Cardiac septum (tissue), 1 donor: ENCODE measurements around the gene RAB12. TPM values are rescaled to one million over a fixed set of nuclear protein-coding genes. Genes with fewer than 3 reads are reported as not detected.

Source experiments
- DNase-seq: peaks from one replicate; pipeline ENCODE4 v3.0.0-alpha.2; 2020; ENCODE audit warnings: low spot score
- intact Hi-C: fragments of 100-400 bp; cut with DNase I; formaldehyde crosslinking; loops from one replicate; pipeline ENCODE4 v1.14.0; 2022
- total RNA-seq: library from RNA; stranded (reverse); fragmentation: NEBNext Ultra II Directional; extraction: Animal tissue kit (Norgen Biotek cat#: 25700); gene quantifications from one replicate; pipeline ENCODE4 v1.2.1, GENCODE V29; 2021
- donor health status: DM: no; HTN: no; CAD: no.

Gene RAB12
- total RNA-seq, 1 donor from 2014 or later: 86.8 TPM

DNA sequence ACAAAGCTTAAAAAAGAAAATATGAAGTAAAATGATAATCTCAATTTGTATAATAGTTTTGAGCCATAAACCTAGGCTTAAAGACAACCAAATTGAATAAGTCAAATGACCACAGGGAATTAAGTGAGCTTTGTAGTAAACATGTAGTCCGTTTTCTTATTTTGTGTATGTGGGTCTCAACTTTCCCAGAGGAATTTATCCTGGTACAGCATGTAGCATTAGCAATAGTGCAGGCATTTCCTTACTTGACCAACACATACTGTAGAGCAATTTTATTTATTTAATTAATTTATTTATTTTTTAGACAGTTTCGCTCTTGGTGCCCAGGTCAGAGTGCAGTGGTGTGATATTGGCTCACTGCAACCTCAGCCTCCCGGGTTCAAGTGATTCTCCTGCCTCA, 58.6 kb downstream of the RAB12 start:
- intact Hi-C loops: no loop called here
- DNase-seq: no peak

DNA sequence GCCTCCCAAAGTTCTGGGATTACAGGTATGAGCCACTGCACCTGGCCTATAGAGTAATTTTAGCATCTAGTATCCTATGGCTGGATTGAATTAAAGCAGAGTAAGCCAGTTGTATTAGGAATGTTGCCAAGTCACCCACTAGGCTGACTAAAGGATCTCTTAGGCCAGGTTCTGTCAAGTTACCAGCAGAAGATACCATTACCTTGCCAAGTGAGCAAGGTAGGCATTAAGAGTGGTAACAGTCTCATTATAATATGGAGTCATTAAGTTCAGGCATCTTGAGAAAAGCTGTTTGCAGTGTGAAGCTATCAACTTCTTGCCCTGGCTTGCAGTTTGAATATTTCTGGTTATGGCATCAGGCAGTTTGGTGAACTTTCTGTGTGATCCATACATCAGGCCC, 59.1 kb downstream of the RAB12 start:
- intact Hi-C loops: no loop called here
- DNase-seq: no peak

DNA sequence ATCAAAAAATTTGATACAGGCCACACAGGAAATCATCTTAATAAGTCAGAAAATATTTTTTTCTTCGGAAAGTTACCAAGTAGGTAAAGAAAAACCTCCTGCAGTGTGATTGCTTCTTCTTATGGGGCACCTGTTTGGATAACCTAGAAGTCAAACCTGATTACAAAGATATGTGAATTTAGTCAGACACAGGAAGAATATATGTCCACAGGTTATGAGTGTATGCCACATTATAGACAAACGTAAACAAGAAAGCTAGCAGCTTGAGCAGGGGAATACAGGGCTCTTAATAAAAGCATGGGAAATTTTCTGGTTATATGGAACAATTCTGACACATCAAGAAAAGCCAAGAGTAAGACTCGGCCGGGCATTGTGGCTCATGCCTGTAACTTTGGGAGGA, 60.3 kb downstream of the RAB12 start:
- DNase-seq: no peak
- intact Hi-C loops: no loop called here

DNA sequence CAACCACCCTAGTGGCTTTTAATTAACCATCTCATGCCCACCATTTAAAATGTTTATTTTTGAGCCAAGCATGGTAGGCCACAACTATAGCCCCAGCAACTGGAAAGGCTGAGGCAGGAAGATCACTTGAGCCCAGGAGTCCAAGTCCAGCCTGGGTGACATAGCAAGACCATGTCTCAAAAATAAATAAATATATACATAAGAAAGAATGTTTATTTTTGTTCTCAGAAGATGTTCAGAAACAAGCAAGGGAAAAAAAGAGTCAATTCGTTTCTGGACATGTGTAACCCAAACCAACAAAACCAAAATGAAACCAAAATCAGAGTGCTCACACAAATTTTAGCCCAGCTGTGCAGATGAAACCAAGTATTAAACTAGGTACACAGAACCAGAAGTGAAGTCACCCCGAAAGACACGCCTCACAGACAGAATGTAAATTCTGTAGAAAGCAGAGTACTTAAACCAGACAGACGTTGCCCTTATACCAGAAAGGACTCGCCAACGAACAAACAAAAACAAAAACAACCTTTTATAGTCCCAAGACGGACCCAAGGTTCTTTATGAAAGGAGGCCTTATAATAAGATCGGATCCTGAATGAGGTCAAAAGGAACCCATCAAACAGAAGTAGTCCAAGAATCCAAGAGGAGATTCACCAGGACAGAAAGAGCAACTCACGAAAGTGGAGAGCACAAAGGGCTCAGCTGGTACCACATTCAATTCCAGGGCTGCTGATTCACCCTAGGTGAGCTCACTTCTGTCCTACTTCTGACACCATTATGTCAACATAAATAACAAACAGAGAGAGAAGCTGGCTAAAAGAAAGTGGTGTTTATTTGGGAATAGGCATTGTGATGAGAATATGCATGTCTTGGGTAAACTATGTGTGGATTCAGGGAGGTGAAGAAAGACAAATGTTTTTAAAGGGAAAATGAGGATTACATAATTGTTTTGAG, 64.3 kb downstream of the RAB12 start:
- no peak for DNase-seq
- intact Hi-C loops: no loop called here

DNA sequence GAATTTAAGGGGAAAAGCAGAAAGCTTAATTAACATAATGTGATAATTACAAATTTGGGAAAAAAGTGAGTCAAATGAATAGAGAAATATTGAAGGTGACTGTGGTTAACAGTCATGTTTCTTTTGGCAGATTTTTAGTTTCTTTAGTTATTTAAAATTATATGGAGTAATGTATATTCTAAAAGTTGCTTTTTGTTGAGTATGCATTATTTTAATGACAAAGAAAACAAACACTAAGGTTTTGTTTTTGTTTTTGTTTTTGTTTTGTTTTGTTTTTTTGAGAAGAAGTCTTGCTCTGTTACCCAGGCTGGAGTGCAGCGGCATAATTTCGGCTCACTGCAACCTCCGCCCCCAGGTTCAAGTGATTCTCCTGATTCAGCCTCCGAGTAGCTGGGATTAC, 65.8 kb downstream of the RAB12 start:
- no peak for DNase-seq
- intact Hi-C loops: no loop called here

DNA sequence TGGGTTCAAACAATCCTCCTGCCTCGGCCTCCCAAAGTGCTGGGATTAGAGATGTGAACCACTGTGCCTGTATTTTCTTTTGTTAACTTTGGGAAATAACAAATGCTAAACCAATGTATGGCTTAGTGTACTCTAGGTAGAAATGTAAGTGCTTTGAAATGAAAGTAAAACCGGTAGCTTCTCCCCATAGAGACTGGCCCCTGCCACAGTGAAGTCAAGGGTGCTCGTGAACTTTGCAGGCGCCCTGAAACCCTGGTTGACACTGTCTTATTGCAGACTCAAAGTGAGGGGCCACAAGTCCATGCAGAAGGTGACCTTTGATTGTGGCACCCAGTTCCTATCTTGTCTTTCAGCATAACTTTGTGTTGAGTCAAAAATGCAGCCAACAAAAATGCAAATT, 72.0 kb downstream of the RAB12 start:
- intact Hi-C loops: no loop called here

DNA sequence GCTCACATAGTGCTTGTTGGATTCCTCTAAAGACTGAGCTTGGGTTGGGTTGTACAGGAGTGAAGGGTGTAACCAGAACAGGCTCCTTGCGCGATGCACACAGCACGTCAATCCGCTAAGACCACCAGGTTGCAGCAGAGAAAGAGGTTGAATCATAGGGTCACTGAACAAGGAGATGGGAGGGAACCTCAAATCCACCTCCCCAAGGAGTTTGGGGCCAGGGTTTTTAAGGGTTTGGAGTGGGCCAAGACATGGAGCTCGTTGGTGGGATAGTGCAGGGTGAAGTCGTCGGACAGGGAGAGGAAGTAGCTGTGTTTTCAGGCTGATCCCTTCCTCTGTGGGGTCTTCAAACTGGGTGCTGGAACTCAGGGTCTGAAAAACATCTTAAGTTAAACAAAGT, 75.3 kb downstream of the RAB12 start:
- intact Hi-C loops: no loop called here
- DNase-seq: no peak

More for the DNA sequence above, 72.0 kb downstream of the RAB12 start:
- DNase-seq: no peak

DNA sequence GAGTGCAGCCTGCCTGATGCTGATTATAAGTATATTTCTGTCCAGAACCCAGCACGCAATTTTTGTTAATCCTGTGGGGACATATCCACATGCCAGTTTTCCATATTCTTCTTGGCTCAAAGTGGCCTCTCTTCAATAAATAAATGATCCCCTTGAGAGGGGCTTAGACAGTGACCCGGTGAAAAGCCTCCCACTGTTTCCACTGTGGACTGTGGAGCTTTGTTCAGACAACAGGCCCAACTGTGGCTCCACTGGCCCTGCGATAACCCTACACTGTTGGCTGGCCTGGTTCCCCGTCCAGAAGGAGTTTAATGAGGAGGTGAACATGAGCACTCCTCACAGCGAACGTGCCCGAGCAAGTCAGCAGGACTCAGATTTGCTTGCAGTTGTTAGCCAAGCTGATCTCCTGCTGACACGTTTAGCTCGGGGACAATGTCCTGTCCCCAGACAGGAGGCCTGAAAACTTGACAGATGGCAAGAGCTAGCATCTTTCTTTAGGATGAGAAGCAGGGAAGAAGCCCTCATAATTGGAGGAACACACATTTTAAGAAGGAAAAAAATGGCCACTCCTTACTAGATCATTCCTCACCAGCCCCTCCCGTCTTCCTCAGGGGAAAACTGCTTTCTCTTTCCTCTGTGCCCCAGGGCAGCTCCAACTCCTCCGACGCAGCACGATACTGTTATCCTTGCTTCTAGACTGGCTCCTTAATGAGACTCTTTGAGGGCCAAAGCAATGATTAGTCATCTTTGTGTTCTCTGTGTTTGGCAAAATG, 76.1 kb downstream of the RAB12 start:
- intact Hi-C loops: no loop called here
- no peak for DNase-seq

DNA sequence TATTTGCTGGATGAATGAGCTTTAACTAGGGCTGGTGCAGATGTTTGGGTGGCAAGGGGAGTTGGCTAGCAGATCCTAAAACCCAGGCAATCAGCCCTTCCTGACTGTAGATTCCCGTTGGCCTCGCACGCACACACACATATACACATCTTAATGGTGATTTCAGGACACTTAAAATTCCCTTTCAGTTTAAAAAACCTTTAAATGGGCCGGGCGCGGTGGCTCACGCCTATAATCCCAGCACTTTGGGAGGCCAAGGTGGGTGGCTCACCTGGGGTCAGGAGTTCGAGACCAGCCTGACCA, 76.6 kb downstream of the RAB12 start:
- intact Hi-C loops: no loop called here
- no peak for DNase-seq

DNA sequence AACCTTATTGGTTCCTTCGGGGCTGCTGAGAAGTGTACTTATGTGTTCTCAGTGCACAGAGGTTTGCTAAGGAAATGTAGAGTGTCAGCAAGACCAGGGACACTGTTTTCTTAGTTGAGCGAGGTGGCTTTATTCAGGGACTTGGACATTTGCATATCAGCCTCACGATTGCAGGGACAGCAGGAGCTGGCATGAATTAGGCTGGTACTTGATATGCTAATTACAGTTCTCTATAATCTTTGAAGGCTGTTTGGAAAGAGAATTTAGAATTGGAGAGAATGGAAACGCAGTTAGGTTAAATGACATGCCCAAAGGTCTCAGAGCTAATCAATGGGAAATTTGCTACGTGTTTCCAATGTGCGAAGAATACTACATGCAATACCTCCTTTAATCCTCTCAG, 77.4 kb downstream of the RAB12 start:
- no peak for DNase-seq
- intact Hi-C loops: no loop called here

DNA sequence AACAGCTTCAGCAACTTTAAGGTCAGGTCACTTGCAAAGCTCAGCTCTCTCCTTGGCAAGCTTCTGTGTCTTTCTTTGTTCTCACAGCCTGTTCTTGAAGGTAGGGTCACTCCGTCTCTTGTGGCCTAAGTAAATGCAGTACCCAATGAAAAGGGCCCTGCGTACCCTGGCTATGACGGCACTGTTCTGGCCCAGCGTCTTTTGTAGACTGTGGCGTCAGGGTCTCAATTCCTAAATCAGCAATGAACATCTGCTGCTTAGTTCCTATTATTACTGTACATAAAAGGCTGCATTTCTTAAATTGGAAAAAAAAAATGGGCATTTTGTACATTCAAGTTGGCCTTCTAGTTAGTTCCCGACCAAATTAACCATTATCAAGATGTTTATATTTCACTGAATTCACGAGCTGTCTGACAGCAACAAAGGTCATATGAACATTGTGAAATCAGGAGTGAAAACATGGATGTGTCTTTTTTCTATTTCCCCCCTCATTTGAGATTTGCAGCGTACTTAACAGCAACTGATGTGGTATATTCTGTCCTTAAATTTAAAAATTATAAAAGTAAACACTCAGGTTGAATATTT, 79.1 kb downstream of the RAB12 start:
- intact Hi-C loops: no loop called here
- DNase-seq: no peak

DNA sequence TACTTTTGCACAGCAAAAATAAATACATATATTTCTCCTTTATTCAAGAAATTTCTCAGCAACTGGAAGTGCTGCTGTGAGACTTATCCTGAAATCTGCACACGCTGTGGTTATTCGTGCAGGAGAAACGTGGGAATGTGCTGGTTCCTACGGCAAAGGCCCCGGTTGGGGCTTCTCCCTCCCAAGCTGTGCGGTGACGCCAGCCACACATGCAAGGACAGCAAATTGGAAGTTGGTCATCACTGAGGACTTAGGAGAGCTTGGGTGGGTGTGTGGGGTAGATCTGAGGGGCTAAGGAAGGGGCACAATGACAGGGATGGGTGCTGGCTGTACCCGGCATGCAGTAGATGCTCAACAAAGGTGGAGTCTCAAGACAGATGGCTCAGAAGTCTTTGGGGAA, 79.6 kb downstream of the RAB12 start:
- DNase-seq: no peak
- intact Hi-C loops: no loop called here

Other genes starting within 250 kb of the RAB12 start
- 16.3 TPM for gene MTCL1, start 96.1 kb downstream of the RAB12 start, total RNA-seq